HG03280 (cell line): Measurements from ENCODE around the gene PEAR1.

Source experiments
- ATAC-seq: cut with Tn5 transposase; IDR thresholded peaks from one replicate; pipeline ENCODE4 v1.9.1; 2021; ENCODE audit warnings: mild to moderate bottlenecking, moderate library complexity; ENCODE audit not compliant: unreplicated experiment

Gene PEAR1

DNA sequence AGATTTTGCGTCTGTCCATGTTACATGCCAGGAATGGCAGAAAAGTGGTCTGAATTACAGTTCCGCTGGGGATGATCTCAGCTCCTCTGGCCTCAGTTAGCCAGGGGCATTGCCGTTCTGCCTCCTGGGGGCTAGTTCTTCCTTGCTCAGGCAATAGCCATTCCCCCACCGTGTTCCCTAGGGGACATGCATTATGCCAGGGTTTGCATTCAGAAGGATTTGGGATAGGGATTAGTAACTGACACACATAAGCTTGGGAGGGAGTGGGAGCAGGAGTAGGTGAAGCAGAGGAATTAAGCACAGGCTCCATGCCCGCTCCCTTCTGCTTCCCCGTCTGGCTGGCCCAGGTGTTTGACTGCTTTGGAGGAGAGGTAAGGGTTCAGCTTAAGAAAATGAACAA lies 39.6 kb downstream of the PEAR1 start:
- no peak for ATAC-seq

DNA sequence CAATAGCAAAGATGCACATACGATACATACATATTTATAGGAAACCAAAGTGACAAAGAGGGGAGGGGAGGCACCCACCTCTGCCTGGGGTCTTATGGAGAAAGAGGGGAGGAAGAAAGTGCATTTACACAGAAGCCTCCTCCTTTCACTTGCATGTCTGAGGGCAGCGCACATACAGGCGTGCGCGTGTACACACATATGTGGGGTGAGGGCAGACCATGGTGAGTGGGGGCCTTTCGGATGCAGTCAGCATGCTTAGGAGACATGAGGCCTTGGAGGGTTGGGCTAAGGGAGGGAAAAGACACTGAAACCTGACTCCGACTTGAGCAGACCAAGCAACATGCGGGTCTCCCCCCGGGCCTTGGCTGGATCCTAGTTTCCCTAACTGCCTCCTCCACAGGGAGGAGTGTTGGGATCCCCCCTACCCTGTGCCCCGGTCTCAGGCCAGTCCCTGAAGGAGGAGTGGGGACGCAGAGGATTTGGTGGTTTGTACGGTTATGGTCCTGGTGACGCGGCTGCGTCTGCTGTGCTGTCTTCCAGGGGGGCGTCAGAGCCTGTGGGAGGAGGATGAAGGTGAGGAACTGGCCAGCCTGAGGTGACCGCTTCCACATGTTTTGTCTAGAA lies 42.1 kb downstream of the PEAR1 start:
- ATAC-seq, result no peak

DNA sequence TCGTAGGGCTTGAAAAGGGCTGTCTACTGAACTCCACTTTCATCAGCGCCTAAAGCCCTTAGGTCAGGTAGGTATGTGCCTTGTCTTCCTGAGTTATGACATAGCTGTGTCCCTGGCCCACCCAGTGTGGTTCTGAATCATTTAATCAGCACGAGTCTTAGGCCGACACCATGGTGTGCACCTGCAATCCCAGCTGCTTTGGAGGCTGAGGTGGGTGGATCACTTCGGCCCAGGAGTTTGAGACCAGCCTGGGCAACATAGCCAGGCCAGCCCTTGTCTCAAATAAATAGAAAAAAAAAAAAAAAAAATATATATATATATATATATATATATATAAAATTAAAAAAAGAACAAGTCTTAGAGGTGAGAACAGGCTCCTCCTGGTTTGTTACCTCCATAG lies 42.7 kb downstream of the PEAR1 start:
- no peak for ATAC-seq

DNA sequence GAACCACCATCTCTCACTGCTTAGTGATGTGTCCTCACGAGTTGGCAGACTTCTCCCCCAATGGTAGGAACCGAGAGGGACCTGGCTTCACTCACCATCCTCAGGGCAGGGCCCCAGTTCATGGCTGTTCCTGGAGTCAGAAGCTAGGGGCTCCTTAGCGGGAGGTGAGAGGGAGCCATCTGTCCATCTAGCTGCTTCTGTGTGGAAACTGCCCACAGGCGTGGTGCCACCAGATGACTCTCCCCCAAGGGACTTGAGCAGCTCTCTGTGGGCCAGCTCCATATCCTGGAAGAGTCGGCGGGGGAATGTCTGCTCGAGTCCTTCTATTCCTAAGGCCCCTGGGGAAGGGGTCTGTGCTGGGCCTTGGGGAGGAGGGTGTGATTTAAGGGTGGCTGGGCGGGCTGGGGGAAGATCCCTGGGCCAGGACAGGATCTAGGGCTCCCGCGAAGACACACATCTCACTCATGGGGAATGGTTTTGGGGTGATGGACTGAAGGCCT lies 43.3 kb downstream of the PEAR1 start:
- ATAC-seq, result no peak

DNA sequence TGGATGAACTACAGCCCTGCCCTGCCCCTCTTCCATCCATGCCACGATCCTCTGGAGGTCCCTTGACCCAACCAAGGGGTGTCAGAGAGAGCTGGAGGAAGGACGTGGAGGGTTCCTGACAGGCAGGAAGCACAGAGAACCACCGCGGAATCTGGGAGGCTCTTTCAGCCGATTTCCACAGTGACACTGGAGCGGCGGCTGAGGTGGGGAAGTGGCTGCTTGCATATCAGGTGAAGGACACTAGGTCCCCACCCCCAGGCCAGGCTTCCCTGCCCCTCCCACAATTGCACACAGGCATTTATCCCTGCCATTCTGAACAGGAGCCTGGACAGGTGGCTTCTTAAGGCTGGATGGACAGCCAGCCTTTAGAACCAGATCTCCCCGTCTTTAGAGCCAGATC lies 44.4 kb downstream of the PEAR1 start:
- ATAC-seq, result no peak

DNA sequence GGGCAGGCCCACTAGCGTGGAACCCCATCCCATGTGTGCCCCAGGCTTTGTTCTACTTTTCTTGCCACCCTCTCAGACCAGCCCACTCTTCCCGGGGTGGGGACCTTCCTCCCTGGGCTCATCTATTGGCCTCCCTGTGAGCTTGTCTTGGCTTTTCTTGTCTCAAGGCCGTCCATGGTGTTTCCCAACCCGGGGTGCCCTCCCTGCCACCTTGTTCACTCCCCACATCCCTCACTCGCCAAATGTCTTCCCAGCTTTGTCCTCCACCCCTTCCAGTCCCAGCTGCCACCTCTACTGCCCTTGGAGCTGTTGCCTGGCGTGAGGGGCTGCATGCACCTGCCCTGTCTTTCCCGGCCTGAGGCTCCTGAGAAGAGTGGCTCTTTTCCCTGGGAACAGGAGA lies 45.3 kb downstream of the PEAR1 start:
- no peak for ATAC-seq

DNA sequence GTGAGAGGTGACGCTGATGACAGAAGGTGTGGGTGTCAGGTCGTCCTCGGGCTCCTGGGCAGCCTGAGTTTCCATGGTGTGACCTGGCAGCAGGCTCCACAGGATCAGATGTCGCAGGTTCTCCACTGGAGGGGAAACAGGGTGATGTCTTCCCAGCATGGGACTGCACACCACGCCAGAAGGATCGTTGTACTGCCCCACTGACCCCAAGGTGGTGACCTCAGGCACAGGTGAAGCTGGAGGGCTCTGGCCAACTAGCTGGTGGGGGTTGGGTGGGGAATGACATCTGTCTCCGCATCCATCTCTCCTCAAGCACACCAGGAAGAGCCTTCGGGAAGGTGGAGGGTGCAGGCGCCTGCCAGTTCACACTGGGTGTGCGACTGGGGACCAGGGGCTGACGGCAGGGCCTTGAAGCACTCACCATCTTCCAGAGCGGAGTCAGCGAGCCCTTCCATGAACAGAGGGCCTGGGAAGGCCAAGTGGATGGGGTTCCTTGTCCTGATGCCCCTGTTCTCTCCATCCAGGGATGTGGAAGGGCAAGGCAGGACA lies 46.3 kb downstream of the PEAR1 start:
- no peak for ATAC-seq

DNA sequence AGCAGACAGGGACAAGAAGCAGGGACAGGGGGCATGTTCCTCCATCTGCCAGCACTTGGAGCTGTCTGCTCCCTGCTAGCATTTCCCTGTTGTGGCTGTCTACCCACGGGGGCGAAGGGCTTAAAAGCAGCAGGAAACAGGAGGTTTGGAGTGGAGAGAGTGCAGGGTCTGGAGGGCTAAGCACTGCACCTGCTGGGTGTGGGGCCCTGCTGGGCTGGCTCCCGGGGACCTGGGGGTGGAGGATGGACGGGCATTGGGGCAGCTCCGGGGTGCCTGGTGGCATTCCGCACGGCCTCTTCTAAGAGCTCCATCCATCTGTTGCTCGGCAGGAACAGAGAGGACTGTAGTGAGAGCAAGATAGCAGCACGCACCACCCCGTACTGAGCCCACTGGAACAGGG lies 48.2 kb downstream of the PEAR1 start:
- no peak for ATAC-seq

DNA sequence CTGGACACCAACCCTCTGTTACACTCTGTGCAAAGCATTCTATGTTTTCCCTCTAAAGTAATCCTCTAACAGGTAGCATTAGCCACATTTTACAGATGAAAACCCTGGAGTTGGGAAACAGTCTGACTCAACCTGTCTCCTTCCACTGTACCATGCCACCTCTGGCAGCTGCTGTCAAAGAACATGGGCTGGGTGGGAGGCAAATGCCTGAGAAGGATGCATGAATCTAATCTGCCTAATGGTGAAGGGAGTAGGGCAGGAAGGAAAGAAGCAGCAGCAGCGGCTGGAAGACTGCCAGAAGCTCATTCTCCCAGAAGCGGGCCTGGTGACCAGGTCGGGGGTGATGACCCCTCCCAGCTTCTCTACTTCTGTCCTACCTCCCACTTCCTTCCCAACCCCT lies 48.7 kb downstream of the PEAR1 start:
- ATAC-seq, result no peak

DNA sequence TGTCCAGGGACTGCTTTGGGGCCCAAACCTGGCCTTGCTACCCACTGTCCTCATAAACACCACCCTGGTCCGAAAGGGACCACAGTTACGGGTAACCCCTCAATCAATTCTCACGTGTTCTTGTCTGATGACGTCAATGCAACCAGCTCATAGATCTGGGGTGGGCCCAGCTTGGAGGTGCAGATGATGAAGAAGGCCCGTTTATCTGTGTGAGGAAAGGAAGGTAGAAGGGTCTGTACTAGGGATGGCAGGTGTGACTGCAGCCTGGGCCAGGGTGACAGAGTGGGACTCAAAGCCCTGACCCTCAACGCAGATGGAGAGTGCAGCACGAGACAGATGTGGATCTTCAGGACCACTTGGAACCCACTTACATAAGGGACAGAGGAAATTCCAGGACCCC lies 49.1 kb downstream of the PEAR1 start:
- no peak for ATAC-seq

DNA sequence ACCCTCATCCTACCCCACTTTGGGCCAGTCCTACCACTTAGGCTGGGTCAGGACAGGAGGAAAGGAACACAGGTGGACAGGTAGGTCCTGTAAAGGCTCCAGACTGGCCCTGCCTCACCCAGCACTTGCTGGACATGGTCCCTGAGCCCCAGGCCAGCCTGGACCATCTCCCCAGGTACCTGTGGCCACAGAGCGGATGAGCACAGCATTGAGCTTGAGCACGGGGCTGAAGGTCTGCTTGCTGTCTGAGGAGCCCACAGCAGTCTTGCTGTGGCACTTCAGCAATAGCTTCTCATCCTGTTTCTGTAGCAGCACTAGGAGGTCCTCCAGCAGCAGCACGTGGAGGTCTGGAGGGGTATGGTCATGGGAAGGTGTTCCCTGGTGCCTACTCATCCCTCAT lies 50.2 kb downstream of the PEAR1 start:
- no peak for ATAC-seq

DNA sequence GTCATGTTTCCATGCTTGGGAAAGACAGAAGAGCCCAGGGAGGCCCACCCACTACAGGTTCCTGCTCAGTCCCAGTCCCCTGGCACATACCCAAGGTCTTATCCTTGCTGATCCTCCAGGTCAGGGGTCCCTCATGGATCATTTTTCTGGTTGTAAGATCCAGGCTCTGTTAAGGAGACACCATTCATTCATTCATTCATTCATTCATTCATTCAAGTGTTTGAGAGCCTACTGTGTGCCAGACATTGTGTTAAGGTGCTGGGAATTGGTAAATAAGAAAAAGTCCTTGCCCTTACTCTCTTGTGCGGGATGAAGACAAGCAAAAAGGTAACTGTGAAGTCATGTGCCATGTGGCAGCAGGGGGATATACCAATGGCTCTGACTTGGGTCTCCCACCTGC lies 50.8 kb downstream of the PEAR1 start:
- ATAC-seq, result no peak

DNA sequence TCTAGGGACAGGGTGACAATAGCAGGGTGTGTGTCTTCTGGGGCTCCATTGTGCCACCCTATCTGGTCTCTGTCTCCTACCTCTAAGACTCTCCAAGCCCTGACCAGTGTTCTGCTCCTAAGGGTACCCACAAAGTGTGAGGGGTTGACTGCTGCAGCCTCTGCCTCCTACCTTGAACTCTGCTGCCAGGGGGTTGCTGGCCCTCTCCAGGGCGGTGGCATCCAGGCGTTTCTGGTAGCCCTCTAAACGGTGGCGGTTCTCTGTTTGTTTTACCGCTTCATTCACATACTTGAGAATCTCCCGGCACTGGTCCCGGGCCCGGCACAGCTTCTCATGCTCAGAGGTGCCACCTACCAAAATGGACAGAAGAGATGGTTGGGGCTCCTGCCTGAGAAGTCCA lies 51.3 kb downstream of the PEAR1 start:
- ATAC-seq, result no peak

DNA sequence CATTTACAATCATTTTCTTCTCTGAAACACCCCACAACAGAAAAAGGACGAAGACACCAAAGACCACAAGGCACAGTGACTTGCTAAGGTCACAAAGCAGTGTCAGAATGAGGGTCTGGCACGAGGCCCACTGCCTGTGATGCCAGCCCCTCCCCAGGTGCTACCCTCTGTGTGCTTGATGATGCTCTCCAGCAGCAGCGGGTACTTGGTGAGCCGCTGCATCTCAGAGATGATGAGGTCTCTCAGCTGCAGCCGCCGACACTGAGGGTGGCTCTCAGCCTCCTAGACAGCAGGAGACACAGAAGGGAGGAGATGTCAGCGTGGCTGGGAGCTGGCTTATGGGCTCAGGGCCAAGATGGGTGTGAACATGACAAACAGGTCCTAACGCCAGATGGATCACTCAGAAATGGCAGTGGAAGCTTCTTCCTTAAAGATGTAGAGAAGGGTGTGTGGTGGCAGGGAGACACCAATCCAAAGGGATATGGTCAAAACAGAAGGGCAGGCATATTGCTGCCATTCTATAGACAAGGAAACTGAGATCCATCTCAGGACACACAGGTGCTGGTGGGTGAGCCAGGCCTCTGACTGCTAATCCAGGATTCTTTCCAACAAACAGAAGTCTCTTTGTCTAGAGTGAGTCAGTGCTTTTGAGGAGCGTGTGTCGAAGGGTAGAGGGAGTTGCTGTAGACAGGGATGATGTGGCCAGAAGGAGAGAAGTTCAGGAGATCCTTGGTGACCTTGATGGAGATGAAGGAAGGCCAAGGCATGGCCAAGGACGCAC lies 52.6 kb downstream of the PEAR1 start:
- ATAC-seq, result no peak

DNA sequence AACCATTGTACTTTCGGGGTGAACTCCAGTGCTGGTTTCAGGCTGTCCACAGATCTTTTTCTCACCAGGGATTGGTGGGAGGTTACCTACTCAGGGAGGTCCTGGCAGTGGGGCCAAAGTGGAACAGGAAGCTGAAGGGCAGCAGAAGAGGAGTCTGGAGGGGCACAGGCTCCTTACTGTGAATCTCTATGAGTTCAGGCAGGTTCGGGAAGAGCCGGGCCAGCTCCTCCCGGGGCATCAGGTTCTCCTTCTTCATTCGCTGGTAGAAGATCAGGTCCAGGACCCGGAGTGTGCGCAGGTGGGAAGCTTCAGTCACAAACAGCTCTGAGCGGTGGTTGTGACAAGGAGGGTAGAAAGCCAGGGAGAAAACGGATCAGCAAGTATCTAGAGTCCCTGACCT lies 53.6 kb downstream of the PEAR1 start:
- ATAC-seq, result no peak

DNA sequence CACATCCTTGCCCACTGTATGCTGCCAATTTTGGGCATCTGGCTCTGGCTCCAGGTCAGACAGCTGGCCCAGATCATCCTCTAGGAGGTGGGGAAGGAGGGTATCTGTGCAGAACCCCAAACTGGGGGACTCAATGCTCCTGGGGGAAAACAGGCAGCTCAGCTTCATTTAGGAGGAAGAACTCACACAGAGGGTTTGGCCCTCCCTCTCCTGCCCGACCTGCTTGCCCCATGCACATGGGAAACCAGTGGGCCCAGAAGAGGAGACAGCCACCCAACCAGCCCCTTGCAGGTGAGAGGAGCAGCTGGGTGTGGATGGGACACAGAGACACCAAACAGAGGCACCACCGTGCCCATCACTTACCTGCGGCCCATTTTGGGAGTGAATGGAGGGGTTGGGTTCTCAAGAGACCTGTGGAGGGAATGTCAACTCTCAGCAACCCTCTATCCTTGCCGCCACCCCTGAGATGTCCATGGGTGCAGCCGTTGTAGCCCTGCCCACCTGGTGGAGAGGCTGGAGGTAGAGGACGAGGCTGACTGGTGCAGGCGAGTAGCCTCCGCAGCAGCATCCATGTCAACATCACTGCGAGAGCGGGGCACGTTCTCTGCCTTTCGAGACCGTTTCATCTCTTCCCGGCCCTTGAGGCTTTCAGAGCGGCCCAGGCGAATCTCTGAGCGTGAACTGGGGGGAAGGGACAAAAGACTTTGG lies 54.5 kb downstream of the PEAR1 start:
- no peak for ATAC-seq

DNA sequence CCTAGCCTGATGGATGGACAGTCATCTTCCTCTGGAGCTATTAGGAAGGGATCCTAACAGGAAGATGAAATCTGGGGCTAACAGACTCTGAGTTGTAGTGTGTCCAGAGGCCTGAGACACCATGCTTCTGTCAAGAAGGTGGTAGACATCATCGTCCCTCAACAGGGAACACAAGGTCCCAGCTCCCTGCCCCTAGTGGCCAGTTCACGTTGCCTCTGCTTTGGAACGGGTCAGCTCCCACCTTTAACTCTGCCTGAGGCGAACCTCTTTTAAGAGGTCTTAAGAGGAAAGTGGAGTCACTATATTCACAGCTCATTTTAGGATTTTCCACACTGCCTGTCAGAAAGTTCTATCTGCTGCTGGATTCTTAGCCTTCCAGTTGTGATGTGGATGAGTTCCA lies 55.2 kb downstream of the PEAR1 start:
- no peak for ATAC-seq

DNA sequence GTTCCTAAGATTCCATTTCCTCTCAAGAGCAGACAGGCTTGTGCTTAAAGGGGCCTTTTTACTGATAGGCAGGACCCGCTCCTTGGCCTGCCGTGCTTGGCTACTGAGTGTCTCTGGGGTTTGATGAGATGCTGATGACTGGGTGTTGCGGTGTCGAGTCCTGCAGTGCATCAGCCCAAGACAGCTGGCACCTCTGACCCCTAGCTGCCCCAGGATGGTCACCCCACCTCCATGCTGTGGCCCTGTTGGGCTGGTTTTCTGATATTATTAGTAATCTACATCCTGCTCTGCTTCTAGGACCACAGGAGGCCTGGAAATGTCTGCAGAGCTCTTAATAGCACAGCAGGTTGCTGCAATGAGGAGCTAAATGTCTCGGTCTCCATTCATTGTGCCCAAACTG lies 55.6 kb downstream of the PEAR1 start:
- no peak for ATAC-seq

DNA sequence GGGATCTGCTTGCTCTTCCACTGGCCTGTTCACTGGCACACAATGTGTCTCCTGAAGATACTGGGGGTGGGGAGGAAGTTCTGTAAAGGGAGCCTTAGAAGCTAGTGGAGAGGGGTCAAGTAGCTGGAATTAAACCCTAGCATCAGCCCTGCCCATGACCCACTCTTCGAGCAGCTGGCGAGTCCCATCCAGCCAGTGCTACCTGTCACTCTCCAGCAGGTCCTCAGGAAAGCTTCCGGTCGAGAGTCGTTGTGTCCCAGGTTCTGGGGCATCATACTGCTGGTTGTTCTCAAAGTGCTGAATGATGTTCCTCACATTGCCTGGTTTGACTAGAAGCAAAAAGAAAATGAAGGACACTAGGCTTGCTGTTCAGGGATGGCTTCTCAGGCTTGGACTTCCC lies 57.9 kb downstream of the PEAR1 start:
- no peak for ATAC-seq

DNA sequence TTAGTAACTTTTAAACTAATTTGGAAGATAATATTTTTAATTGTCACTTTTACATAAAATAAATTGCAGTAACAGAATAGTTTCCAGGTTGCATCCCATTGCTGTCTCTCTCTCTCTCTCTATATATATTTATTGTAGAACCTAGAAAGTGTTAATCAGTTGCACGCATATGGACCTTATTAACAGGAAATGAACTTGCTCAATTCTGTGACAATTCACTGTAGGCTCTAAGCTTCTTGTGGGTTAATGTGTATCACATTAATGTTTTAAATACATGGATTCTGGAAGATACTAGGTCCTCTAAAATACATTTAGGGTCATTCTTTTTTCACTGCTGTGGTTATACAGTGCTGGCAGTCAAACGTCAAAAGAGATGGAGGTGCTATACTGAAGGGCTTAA lies 60.1 kb downstream of the PEAR1 start:
- ATAC-seq, result no peak

DNA sequence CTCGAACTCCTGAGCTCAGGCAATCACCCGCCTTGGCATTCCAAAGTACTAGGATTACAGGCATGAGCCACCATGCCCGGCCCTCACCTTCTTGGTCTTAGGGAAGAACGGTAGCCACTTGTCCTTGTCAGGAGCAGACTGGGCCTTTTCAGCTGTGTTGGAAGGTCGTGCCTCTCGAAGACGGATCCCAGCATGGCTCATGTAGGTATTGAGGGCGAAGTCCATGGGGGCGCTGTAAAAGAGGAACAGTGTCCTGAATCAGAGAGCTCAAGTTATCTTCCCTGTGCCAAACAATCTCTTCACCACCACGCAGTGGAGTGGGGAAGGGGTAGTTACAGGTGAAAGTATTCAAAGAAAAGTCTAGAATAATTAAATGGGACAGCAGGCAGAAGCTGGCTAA lies 62.8 kb downstream of the PEAR1 start:
- ATAC-seq, result no peak

DNA sequence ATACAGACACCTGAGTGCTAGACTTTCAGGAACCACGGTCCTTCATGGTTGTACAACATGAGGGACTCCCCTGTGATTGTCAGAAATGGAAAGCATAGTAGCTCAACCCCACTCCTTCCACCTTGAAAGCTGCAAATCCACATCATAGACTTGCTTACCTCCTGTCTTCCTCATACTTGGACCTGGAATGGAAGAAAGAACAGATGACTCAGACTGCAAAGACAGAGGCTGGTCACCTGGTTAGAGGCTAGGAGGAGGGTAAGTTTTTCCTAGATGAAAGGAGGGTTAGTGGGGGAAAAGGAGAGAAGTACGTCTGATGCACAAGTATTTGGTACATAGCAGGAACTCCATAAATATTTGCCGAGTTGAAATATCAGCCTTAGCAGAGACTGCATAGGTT lies 64.1 kb downstream of the PEAR1 start:
- no peak for ATAC-seq
